Hematopoietic multipotent progenitor cell treated with erythropoietin and hydrocortisone succinate and interleukin-3 and kit ligand, for 4 days (in vitro differentiated cells): ENCODE measurements around the gene TPRG1.

Source experiments
- DNase-seq: peaks from one replicate; pipeline ENCODE4 v3.0.0-alpha.2; 2015

TPRG1 gene

GRCh38 chr3:189363590-189364255 lies 192.0 kb downstream of the TPRG1 start:
- DNase-seq, result no peak

GRCh38 chr3:189365609-189366564 lies 194.1 kb downstream of the TPRG1 start:
- DNase-seq, result no peak

- no peak for DNase-seq
These were observed 196.6 kb downstream of the TPRG1 start for GRCh38 chr3:189368384-189368783.

- DNase-seq, result peak; percentile 39
These were observed 197.9 kb downstream of the TPRG1 start for GRCh38 chr3:189369636-189370035.

- peak; percentile 23 for DNase-seq
These were observed 200.5 kb downstream of the TPRG1 start for GRCh38 chr3:189372243-189372642.
